HL-60 (cell line): ENCODE results near the gene RHBDL3.
"Not testable (repeated sequence)": the region's sequence is repeated elsewhere in the genome, so short reads cannot be mapped to it uniquely, and the experiment has no call there.

Experiments used
- DNase-seq, 2 experiments: peaks; one replicate each; pipeline ENCODE4 v3.0.0-alpha.2; 2010 to 2020; ENCODE audit warnings: low read depth in 1 of 2, low spot score in 1 of 2
- H3K27ac ChIP-seq: fragments of 250-450 bp; sonication (Bioruptor Pico); replicated peaks from 2 replicates; pipeline ENCODE4 v1.5.1; 2020; ENCODE audit warnings: mild to moderate bottlenecking, moderate library complexity
- H3K27me3 ChIP-seq: fragments of 250-450 bp; sonication (Bioruptor Pico); 2 replicates; pipeline ENCODE4 v1.5.1; 2021; ENCODE audit warnings: mild to moderate bottlenecking, moderate library complexity; ENCODE audit not compliant: insufficient read depth, poor library complexity, severe bottlenecking
- H3K4me3 ChIP-seq: replicated peaks from 2 replicates; pipeline ENCODE4 v1.5.1; 2011; ENCODE audit warnings: mild to moderate bottlenecking, control low read depth, low read length; ENCODE audit not compliant: insufficient read depth
- GABPA ChIP-seq: IDR thresholded peaks from 2 replicates; pipeline ENCODE4 v1.6.1; 2012; ENCODE audit warnings: low read depth
- POLR2AphosphoS5 ChIP-seq: IDR thresholded peaks from 2 replicates; pipeline ENCODE4 v1.6.1; 2012; ENCODE audit warnings: low read depth
- REST ChIP-seq: IDR thresholded peaks from 2 replicates; pipeline ENCODE4 v1.6.1; 2012; ENCODE audit warnings: low read depth; ENCODE audit not compliant: insufficient replicate concordance
- SPI1 ChIP-seq: IDR thresholded peaks from 2 replicates; pipeline ENCODE4 v1.6.1; 2012; ENCODE audit warnings: low read depth, mild to moderate bottlenecking, borderline replicate concordance
- TF ChIP-seq, protein P1 (sequence below): IDR thresholded peaks from one replicate; pipeline ENCODE4 v1.5.1; 2011; ENCODE audit warnings: low read length, control low read depth, inconsistent platforms; ENCODE audit not compliant: insufficient read depth

RHBDL3 gene

DNA sequence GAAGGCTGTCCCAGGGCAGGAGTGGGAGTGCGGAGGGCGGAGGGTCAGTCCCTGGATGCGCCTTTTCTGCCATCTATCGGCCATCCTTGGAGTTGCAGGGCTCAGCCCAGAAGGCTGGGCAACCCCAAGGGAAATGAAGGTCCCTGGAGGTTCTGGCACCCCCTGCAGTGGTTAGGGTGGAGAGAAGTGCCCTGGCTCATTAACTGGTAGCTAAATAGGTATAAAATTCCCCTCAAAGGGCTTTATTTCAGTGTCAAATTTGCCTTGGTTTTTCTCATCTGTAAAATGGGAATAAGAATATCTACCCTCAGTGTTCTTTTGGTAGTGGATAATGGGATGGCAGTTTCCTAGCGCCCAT is 53.9 kb downstream of the RHBDL3 start:
- peak overlapping the region; percentile 19 for H3K4me3 ChIP-seq
- H3K27ac ChIP-seq: no peak overlapping the region
- TF ChIP-seq SPI1: no peak
- TF ChIP-seq, protein P1, sequence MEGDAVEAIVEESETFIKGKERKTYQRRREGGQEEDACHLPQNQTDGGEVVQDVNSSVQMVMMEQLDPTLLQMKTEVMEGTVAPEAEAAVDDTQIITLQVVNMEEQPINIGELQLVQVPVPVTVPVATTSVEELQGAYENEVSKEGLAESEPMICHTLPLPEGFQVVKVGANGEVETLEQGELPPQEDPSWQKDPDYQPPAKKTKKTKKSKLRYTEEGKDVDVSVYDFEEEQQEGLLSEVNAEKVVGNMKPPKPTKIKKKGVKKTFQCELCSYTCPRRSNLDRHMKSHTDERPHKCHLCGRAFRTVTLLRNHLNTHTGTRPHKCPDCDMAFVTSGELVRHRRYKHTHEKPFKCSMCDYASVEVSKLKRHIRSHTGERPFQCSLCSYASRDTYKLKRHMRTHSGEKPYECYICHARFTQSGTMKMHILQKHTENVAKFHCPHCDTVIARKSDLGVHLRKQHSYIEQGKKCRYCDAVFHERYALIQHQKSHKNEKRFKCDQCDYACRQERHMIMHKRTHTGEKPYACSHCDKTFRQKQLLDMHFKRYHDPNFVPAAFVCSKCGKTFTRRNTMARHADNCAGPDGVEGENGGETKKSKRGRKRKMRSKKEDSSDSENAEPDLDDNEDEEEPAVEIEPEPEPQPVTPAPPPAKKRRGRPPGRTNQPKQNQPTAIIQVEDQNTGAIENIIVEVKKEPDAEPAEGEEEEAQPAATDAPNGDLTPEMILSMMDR: peak; percentile 98

DNA sequence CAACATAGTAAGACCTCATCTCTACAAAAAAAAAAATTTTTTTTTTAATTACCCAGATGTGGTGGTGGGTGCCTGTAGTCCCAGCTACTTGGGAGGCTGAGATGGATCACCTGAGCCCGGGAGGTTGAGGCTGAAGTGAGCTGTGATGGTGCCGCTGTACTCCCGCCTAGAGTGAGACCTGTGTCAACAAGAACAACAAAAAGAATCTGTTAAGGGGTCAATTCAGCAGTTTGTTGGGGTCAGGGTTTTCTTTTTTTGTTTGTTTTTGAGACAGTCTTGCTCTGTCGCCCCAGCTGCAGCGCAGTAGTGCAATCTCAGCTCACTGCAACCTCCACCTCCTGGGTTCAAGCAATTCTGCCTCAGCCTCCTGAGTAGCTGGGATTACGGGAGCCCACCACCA is 54.4 kb downstream of the RHBDL3 start:
- not testable (repeated sequence) for H3K4me3 ChIP-seq, H3K27me3 ChIP-seq, H3K27ac ChIP-seq, DNase-seq

More for the DNA sequence above, 53.9 kb downstream of the RHBDL3 start:
- no peaks in the 10 kb centered on the region for H3K27me3 ChIP-seq
- DNase-seq: peak in 1 of 2 experiments; percentile 81

GRCh38 chr17:32320847-32321246 is 55.2 kb downstream of the RHBDL3 start:
- no peaks in the 10 kb centered on the region for H3K27me3 ChIP-seq
- DNase-seq: no peak
- H3K27ac ChIP-seq: no peak overlapping the region
- TF ChIP-seq POLR2AphosphoS5 (no peak), GABPA (no peak), SPI1 (no peak), REST (no peak)
- TF ChIP-seq, protein P1: no peak
- no peak overlapping the region for H3K4me3 ChIP-seq

GRCh38 chr17:32323046-32323445 is 57.4 kb downstream of the RHBDL3 start:
- no peak overlapping the region for H3K4me3 ChIP-seq
- TF ChIP-seq POLR2AphosphoS5: no peak
- TF ChIP-seq, protein P1: no peak
- no peak for TF ChIP-seq GABPA
- TF ChIP-seq SPI1: no peak
- TF ChIP-seq REST: no peak
- H3K27me3 ChIP-seq: no peaks in the 10 kb centered on the region
- no peak overlapping the region for H3K27ac ChIP-seq
- DNase-seq: no peak
